Measurements from ENCODE around the gene GARNL3.

DNA sequence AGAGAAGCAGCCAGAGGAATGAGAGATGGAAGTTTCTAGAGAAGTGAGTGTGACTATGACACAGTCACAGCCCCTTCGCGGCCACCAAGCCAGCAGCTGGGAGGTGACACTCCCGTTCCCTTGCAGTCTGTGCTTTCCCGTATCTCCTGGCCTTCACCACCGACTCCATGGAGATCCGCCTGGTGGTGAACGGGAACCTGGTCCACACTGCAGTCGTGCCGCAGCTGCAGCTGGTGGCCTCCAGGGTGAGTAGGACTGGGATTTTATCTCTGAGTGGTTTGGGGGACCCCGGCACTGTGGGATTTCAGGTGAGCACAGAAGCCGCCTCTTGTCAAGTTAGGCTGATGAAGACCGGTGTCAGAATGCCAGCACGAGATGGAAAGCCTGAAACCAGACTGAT is 120.3 kb downstream of the GARNL3 start:
- TF ChIP-seq CTCF (conservative IDR thresholded peaks at IDR 0.05; ENCODE audit: low read depth, low read length), result no peak
- TF ChIP-seq EZH2 (IDR thresholded peaks at IDR 0.05; ENCODE audit: low read length, unreplicated experiment), result no peak
- TF ChIP-seq EZH2phosphoT487 (IDR thresholded peaks at IDR 0.05; ENCODE audit: borderline replicate concordance, low read length), result no peak

Data from PC-3 (cell line).